ENCODE data around the gene MCTS1. TPM values are rescaled to one million over a fixed set of nuclear protein-coding genes. Genes with fewer than 3 reads are reported as not detected.
"Not testable (repeated sequence)": the region's sequence is repeated elsewhere in the genome, so short reads cannot be mapped to it uniquely, and the experiment has no call there.

MCTS1 gene
- total RNA-seq, 1 experiment from 2014 or later, result 72.5 TPM

DNA sequence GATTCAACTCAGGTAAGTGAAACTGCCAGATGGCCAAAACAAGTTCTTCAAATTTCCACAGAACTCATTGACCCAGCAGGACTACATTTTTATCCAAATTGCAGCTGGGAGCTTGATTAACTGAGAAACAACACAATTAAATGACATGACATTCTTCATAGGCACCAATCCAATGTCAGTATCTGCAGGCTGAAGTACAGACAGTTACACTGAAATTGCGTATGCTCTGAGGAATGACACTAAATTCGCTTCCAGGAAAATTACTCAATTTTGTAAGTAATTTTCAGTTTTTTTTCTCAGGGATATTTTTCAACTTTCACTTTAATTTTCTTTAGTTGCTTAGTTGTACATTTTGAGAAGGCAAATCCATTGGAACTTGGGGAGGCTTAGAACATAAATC lies 21.5 kb downstream of the MCTS1 start:
- no peak for DNase-seq (ENCODE audit: extremely low read depth, low read depth)

DNA sequence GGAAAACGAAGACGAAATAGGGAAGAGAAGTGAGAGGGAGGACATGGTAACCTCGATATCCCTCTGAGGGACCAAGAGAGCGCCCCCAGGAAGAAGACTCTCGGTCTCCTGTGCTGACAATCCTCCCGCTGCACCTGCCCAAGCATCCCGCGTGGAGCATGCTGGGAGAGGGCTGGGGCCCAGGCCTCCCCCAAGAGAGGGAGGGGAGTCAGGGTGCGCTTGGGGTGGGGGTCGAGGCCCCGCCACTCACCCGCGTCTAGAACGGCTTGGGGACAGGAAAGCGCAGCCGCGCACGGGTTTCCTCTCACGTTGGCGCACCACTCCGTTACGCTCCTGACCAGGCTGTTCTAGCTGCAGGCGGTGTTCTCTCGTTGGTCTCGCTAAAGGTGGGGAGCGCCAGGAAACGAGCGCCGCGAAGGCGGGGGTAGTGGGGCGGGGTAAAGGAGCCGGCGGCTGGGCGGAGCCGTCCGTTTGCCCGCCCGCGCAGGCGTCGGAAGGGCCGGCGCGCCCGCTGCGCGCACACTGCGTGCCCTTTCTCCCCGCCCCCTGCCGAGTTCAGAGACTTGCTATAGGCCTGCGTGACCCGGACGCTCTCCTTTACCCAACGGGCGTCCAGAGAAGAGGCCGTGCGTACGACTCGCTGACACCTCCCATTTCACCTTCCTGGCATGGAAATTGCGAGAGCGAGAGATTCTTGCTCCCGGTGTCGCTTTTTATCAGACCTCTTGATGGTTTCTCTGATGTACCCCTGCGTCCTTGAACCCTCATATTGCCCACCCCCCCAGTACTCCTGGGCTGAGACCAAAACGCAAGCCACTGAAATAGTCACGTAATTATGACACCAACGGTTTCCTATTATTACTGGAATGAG lies 26.0 kb downstream of the MCTS1 start, which contains the start of gene C1GALT1C1:
C1GALT1C1 (minus strand) TSS at position 388 of the 871 bp plus-strand sequence. CDS start 2,888 bp downstream, outside the sequence.
- peak; percentile 93 for DNase-seq (ENCODE audit: extremely low read depth, low read depth)

DNA sequence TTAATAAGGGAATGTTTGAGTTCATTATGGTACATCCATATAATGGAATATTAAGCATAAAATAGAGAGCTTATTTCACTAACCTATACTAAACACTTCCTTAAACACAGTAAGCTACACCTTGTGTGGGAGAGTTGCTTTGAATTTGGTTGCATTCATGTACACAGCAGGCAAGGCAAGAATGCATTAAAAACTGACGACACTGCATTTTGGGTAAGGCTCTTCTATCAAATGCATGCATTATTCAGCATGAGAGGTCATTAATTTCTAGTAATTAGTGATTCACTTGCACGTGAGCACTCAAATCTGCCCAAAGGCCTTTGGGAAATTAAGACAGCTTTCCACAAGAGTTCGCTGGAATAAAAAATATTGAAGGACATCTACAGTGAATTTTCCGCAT lies 34.7 kb downstream of the MCTS1 start:
- no peak for DNase-seq (ENCODE audit: extremely low read depth, low read depth)

DNA sequence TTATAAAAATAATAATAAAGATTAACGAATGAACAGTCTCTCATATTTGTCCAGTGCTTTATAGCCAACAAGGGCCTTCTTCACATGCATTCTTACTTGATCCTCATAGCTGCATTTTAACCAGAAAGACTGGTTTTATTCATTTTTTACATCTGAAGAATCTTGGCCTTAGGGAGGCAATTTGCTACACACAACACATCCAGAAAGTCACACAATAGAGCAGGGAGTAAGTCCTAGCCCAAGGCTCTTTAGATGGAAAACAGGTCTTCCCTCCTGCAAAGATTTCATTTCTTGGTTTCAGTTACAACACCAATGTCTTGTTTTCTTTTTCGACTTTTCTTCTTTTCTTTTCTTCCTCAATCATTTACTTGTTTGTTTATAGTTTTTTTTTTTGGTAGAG lies 39.0 kb downstream of the MCTS1 start:
- no peak for DNase-seq (ENCODE audit: extremely low read depth, low read depth)

DNA sequence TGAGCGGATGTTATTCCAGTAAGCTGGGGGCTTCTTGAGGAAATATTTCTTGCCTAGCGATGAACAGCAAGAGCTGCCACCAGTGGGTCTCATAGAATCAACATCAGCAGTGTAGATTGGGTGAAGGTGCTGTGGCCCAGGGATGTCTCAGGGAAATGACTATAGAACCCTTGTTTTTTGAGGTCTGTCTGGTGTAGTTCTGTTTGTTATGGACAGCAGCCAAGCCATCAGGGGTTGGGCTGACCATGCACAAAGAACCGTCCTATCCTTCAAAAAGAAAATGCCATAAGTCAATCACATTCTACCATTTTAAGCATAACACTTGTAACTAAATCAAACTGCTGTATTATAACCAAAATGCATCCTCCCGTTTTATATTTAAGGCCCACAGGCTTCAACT lies 43.2 kb downstream of the MCTS1 start:
- no peak for DNase-seq (ENCODE audit: extremely low read depth, low read depth)

DNA sequence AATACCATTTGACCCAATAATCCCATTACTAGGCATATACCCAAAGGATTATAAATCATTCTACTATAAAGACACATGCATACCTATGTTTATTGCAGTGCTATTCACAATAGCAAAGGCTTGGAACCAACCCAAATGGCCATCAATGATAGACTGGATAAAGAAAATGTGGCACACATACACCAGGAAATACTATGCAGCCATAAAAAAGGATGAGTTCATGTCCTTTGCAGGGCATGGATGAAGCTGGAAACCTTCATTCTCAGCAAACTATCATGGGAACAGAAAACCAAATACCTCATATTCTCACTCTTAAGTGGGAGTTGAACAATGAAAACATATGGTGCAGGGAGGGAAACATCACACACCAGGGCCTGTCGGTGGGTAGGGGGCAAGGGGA lies 48.4 kb downstream of the MCTS1 start:
- DNase-seq (ENCODE audit: extremely low read depth, low read depth), result not testable (repeated sequence)

DNA sequence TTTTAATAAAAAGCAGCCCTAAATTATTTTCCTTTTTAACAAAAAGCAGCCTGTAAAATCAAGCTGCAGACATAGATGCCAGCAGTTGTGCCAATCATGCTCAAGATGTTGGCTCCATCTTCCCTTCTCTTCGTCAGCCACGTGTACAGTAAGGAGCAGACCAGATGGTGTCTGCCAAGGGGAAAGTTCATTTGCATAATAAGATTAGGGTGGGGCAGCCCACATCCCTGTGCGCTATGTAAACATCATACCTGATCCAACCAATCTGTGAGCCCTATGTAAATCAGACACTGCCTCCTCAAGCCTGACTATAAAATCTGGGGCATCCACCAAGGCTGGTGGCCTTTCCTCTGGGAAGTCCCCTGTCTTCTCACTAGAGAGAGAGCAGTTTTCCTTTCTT lies 49.1 kb downstream of the MCTS1 start:
- no peak for DNase-seq (ENCODE audit: extremely low read depth, low read depth)

DNA sequence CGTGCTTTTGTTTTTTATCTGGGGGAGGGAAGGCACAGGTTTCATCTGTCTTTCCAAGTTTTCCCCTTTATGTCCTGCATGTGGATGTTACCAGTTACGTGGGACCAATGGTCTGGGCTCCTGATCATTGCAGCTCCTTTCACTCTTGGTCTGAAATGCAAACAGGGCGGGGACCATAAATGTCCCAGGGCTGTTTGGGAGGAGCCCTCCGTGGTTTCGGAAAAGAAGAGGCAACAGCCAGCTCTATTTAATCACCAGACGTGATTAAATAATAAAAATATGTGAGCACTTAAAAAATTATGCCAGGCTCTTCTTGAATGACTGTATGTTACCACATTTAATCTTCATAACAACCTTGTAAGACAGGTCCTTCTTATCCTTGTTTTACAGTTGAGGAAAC lies 56.7 kb downstream of the MCTS1 start:
- DNase-seq (ENCODE audit: extremely low read depth, low read depth), result no peak

Other genes starting within 250 kb of the MCTS1 start
- not detected in 2 replicates for gene ATP1B4, start 242.0 kb upstream of the MCTS1 start, total RNA-seq (2014; rRNA removed; shearing (Covaris generic))
- gene LAMP2, start 134.8 kb upstream of the MCTS1 start, total RNA-seq (2014; rRNA removed; shearing (Covaris generic)), result 89.4 and 106 TPM in 2 replicates
- 53.9 and 59.4 TPM in 2 replicates for gene CUL4B, start 43.1 kb upstream of the MCTS1 start, total RNA-seq (2014; rRNA removed; shearing (Covaris generic))
- gene C1GALT1C1, start 26.0 kb downstream of the MCTS1 start, total RNA-seq (2014; rRNA removed; shearing (Covaris generic)), result 35.2 and 38.1 TPM in 2 replicates